Activated CD4-positive, CD25-positive, alpha-beta regulatory T cell (primary cell): ENCODE measurements around the gene NSD2.

Experiments used
- DNase-seq, 4 experiments: peaks; one replicate each; lab custom pipeline; 2025; lab: John Stamatoyannopoulos, UW

NSD2 gene

DNA sequence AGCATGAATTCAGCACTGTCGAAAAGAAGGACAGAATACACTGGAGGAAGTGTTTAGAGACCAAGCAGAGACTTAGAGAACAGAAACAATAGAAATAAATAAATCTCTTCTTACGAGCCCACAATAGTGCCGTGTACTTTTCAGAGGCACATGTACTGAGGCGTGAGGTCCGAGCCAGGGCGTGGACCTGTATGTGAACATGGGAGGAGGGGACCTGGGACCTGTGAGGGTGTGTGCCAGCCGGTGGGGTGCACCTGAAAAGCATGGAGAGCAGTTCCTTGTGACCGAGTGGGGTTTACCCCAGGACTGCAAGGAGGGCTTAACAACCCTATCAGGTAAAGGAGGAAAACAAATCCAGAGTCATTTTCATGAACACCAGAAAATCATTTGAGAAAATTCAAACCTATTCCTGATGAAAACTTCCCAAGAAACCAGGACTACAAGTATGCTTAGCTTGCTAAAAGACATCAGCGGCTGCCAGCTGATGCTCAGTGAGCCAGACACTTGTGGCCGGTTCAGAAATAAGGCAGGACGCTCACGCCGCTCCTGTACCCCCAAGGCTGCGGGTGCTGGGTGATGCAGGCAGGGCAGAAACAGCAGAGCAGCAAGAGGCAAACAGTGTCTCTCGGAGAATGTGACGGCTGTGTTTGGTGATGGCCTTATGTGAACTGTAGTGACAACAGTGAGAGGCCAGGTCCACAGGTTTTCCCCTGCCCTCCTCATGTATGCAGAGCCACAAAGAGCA, 100.4 kb downstream of the NSD2 start:
- no peak for DNase-seq

- no peak for DNase-seq
These were observed 101.2 kb downstream of the NSD2 start for GRCh38 chr4:1972414-1972813.

- DNase-seq = no peak
These were observed 102.0 kb downstream of the NSD2 start for GRCh38 chr4:1973218-1973617.

GRCh38 chr4:1973661-1974060, 102.5 kb downstream of the NSD2 start:
- DNase-seq = no peak

GRCh38 chr4:1974840-1975239, 103.6 kb downstream of the NSD2 start:
- DNase-seq = no peak

- no peak for DNase-seq
These were observed 104.2 kb downstream of the NSD2 start for GRCh38 chr4:1975391-1975801.

DNA sequence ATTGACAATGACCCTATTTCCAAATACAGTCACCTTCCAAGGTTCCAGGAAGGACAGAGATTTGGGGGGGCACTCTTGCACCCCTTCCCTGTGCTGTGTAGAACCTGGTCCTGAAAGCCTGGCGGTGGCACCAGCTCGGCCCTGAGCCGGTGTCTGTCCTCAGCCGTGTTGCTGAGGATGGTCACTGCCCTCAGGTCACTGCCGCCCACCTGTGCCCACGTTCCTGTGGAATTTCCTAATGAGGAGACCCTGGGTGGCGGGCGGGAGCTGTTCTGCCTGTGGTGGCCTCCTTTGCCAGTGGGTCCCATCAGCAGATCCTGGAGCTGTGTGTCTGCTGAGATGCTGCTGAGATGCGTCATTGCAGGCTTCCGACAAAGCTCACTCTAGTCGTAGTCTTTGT, 104.7 kb downstream of the NSD2 start:
- no peak for DNase-seq

DNA sequence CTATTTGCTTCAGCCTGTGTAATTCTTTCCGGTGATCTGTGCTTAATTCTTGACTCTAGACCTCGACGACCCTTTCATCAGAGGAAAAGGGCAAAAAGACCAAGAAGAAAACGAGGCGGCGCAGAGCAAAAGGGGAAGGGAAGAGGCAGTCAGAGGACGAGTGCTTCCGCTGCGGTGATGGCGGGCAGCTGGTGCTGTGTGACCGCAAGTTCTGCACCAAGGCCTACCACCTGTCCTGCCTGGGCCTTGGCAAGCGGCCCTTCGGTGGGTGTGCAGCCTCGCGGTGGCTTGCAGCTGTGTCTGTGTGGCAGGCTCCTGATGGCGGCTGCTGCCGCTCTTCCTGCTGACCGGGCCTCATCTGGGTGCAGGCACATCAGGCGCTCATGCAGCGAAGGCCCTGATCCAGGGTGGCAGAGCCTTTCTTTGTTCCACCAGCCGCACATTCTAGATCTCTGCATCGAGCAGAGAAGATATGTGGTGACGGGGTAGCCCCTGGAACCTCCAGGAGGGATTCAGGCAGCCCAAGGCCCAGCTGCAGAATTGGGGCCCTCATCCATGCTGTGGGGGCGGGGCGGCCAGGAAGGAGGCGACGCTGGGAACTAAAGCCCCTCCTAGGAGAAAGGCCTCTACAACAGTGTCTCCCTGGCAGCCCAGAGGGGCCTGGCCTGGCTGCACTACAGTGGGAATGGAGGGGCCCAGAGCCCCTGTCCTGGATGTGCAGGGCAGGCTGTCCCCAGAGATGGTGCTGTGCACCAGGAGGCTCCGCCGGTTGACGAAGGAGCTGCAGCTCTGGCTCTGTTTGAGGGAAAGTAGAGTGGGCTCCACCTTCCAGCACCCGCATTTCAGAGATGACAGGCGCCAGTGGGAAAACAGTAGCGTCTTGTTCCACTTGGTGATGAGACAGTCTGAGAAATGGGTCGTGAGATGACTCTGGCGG, 105.5 kb downstream of the NSD2 start:
- no peak for DNase-seq

DNA sequence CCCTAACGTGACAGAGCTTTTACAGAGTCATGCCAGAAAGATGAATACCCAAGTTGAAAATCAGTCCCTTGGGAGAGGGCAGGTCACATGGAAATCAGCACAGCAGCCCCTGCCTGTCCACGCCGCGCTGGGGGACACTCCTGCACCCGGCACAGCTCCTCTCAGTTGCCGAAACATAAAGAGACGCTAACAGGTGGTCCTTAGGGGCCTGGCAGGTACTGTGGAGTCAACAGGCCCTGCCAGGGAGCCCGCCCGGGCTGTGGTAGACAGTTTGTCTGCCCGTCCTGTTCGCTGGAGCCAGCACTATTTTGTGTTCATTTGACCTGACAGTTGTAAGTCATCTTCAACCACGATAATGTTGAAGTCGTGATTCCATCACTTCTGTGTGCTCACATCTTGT, 107.0 kb downstream of the NSD2 start:
- no peak for DNase-seq

GRCh38 chr4:1978741-1979476, 107.7 kb downstream of the NSD2 start:
- no peak for DNase-seq

- DNase-seq = no peak
These were observed 108.4 kb downstream of the NSD2 start for GRCh38 chr4:1979477-1980196.

DNA sequence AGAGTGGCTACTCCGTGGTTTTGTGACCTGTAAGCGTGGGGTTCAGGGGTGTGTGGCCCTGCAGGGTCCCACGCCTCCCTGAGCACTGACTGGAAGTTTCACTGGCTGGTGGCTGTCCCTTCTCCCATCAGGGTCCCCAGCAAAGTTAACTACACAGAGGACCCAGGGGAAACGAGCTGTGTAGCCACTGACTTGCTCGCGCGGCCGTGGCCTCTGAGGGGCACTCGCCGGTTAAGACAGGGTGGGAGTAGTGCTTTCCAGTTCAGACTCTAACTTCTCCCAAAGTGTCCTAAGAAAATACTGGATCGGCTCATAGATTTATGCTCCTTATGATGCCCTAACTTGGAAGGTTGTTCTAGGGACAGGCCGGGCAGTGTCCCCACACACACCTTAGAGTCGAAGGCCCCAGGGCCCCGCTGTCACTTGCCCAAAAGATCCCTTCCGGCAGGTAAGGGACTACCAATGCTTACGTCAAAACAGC, 109.4 kb downstream of the NSD2 start:
- DNase-seq = no peak

- no peak for DNase-seq
These were observed 110.3 kb downstream of the NSD2 start for GRCh38 chr4:1981251-1982058.

DNA sequence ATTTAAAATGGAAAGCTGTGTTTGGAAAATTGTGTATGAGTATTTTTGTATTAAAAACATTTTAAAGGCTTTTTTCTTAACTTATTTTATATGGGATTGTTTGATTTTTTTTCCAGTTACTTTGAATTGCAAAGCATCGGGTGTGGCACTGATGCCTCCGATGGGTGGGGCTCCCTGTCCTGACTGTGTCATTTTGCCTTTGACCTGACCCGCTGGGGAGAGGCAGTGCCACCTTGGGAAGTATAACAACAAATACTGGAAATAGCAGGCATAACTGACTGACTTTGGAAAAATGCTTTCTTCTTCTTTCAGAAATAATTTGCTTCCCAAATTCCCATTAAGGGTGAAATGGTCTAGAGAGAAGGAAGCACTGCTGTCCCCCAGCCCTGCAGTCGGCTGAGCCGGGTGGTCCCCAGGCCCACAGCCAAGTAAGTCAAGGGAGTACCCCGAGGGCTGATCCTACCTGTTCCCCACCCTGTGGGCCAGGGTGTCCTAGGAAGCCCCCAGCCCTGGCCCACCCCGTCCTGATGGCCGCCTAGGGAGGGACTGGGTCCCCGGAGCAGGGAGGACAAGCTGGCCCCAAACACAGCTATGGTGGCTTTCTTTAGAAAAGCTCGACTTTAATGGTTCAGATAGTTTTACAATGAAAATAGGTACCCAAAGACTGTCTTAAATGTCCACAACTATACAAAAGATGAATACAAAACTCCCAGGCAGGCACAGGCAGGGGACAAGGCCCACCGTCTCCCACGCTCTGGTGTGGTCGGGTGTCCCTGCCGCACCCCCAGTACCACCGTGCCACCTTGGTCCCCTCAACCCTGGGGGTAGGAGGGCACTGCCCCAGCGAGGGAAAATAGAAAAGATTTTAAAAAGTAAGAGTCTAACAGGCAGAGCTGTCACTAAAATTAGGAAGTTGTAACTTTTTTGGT, 111.2 kb downstream of the NSD2 start:
- no peak for DNase-seq

DNA sequence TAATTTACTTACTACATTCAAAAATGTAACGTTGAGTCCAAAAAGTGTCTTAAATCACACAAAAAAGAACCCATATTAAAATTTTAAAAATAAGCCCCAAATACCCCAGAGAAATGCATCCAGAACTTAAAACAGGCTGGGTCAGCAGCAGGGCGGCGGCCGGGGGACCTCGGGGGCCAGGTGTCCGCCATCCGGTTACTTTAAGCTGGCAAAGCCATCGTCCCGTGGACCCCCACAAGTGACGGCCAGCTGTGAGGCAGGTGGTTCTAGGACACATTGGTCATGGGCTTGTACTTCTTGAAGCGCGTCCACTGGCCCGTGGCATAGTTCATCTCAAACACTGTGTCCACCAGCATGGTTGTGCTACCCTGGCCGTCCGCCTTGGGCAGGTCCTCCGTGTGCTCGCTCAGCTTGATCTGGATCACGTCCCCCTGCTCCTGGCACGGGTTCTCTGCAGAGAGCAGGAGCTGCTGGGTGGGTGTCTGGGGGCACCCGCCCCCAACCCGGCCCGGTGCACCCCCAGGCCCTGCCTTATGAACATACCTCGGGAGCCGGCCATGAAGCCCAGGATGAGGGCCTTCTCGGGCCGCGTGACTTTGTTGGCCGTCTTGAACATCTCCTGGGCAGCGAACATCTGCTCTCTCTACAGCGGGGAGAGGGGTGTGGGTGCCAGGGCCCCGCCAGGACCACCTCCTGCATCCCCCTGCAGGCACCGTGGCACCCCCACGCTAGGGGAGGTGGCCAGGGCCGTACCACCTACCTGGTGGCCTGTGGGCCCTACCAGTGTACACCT, 112.1 kb downstream of the NSD2 start:
- no peak for DNase-seq

DNA sequence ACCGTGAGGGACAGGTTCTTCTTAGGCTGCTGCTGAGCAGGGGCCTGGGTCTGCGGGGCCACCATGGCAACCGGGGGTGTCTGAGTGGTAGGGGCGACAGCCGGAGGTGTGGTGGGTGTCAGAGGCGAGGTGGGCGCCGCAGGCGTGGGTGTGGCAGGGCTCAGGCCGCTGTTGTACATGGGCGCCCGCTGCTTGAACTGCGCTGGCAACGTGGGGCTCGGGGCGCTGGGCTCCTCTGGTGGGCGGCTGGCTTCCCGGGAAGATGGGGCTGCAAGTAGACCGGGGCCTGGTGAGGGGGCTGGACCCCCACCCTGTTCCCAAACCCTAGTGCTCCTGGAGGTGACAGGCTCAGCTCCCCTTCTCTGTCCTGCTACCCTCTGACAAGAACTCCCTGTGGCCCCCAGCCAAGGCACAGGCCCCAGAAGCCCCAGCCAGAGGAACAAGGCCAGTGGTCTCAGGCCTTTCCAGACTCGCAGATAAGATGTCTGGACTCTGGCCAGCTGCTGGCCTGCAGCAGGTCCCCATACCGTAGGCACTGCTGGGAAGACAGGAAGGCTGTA, 112.7 kb downstream of the NSD2 start:
- no peak for DNase-seq

GRCh38 chr4:1984406-1985191, 113.4 kb downstream of the NSD2 start:
- DNase-seq = no peak

DNA sequence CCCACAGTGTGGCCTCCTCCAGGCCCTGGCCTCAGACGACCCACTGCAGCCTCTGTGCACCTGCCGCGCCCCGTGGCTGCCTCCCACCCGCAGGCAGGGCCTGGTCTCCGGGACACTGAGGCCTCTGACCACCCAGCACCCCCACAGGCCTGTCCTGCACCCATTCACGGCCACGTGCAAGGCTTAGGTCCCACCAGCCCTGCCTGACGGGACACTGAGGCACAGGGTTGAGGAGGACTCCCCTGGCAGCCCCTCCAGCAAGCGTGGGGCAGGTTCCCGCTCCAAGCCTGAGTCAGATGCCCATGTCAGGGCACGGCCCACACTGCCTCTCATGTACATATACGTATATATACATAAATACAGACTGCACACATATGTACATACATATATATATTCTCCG, 114.1 kb downstream of the NSD2 start:
- no peak for DNase-seq
